ENCODE results near the gene CEP126. TPM values are rescaled to one million over a fixed set of nuclear protein-coding genes. Genes with fewer than 3 reads are reported as not detected.

CEP126 gene
- total RNA-seq (1 to 10 TPM in 3 of 6 donors, under 1 TPM in 3; 0.47 to 2.0 (median 1.3) TPM), polyA plus RNA-seq (1 to 10 TPM; 2.1 to 9.6 TPM)

- peak; percentile 98 to 99 (median 98) for ATAC-seq
- TF ChIP-seq CTCF (IDR thresholded peaks at IDR 0.05): no peak
- peak within 1 kb of the TSS; percentile 47 to 75 (median 65) for H3K4me3 ChIP-seq
- H3K36me3 ChIP-seq: no peaks in the 10 kb centered on the region
- no peaks in the 10 kb centered on the region for H3K9me3 ChIP-seq
- WGBS, 2 donors: 0 to 1% methylated on average over 56 of the region's 56 CpGs
- no peak for FAIRE-seq
- peak; percentile 83 to 95 (median 90) for DNase-seq
- peak within 1 kb of the TSS; percentile 17 to 61 (median 55) for H3K27ac ChIP-seq
- H3K27me3 ChIP-seq: no peaks in the 10 kb centered on the region
- no peaks in the 10 kb centered on the region for H3K4me1 ChIP-seq
- intact Hi-C loops (cut with DNase I): no loop called here
Observed at GRCh38 chr11:101914738-101915426, at the start of gene CEP126. Gene CEP126 (plus strand): TSS chr11:101915010. CDS start chr11:101915285, 275 bp downstream.

GRCh38 chr11:101866619-101867491 lies 48.0 kb upstream of the CEP126 start:
- no peak for FAIRE-seq
- no peak for TF ChIP-seq CTCF (IDR thresholded peaks at IDR 0.05)

GRCh38 chr11:101867951-101868350 lies 46.9 kb upstream of the CEP126 start:
- no peak overlapping the region for H3K4me3 ChIP-seq
- DNase-seq: no peak
- H3K4me1 ChIP-seq: no peaks in the 10 kb centered on the region
- no peak for TF ChIP-seq CTCF (IDR thresholded peaks at IDR 0.05)
- H3K36me3 ChIP-seq: no peaks in the 10 kb centered on the region
- no peak overlapping the region for H3K27ac ChIP-seq
- intact Hi-C loops (cut with DNase I): no loop called here
- ATAC-seq: no peak
- FAIRE-seq: no peak
- no peaks in the 10 kb centered on the region for H3K9me3 ChIP-seq
- WGBS, 2 donors: 62 to 70% methylated on average over 2 of the region's 2 CpGs
- no peaks in the 10 kb centered on the region for H3K27me3 ChIP-seq

More at GRCh38 chr11:101866619-101867491, 48.0 kb upstream of the CEP126 start:
- Histone ChIP-seq H3K27me3 (no peaks in the 10 kb centered on the region), H3K36me3 (no peaks in the 10 kb centered on the region), H3K4me3 (no peak overlapping the region), H3K9me3 (no peaks in the 10 kb centered on the region), H3K27ac (no peak overlapping the region), H3K4me1 (no peaks in the 10 kb centered on the region)
- WGBS, 2 donors: 74 to 82% methylated on average over 5 of the region's 5 CpGs
- intact Hi-C loops (cut with DNase I): no loop called here
- ATAC-seq: peak in 2 of 4 donors; percentile 32 to 68
- DNase-seq: no peak

GRCh38 chr11:101870510-101870909 lies 44.3 kb upstream of the CEP126 start:
- Histone ChIP-seq H3K27me3 (no peaks in the 10 kb centered on the region), H3K4me3 (no peak overlapping the region), H3K9me3 (no peaks in the 10 kb centered on the region), H3K4me1 (no peaks in the 10 kb centered on the region), H3K36me3 (no peaks in the 10 kb centered on the region), H3K27ac (no peak overlapping the region)
- no peak for DNase-seq
- no peak for FAIRE-seq
- intact Hi-C loops (cut with DNase I): no loop called here
- 79 to 87% methylated on average over 6 of the region's 6 CpGs for WGBS, 2 donors
- TF ChIP-seq CTCF (IDR thresholded peaks at IDR 0.05): no peak
- ATAC-seq: no peak
